ENCODE results near the gene MUC5AC.
"Not testable (repeated sequence)": the region's sequence is repeated elsewhere in the genome, so short reads cannot be mapped to it uniquely, and the experiment has no call there.

Gene MUC5AC

GRCh38 chr11:1162138-1162475 lies 4.4 kb downstream of the MUC5AC start:
- DNase-seq (ENCODE audit: low read depth): no peak

GRCh38 chr11:1162491-1163311 lies 4.9 kb downstream of the MUC5AC start:
- DNase-seq (ENCODE audit: low read depth): no peak

- DNase-seq (ENCODE audit: low read depth): no peak
Measured at GRCh38 chr11:1163321-1163910, 5.7 kb downstream of the MUC5AC start.

GRCh38 chr11:1163911-1164735 lies 6.4 kb downstream of the MUC5AC start:
- DNase-seq (ENCODE audit: low read depth): no peak

GRCh38 chr11:1164779-1165255 lies 7.1 kb downstream of the MUC5AC start:
- DNase-seq (ENCODE audit: low read depth): not testable (repeated sequence)

- DNase-seq (ENCODE audit: low read depth): no peak
Measured at GRCh38 chr11:1165256-1166041, 7.7 kb downstream of the MUC5AC start.

GRCh38 chr11:1167256-1167655 lies 9.5 kb downstream of the MUC5AC start:
- no peak for DNase-seq (ENCODE audit: low read depth)

- DNase-seq (ENCODE audit: low read depth): no peak
Measured at GRCh38 chr11:1167751-1168231, 10.0 kb downstream of the MUC5AC start.

GRCh38 chr11:1168256-1168655 lies 10.5 kb downstream of the MUC5AC start:
- no peak for DNase-seq (ENCODE audit: low read depth)

- no peak for DNase-seq (ENCODE audit: low read depth)
Measured at GRCh38 chr11:1168721-1169161, 11.0 kb downstream of the MUC5AC start.

- no peak for DNase-seq (ENCODE audit: low read depth)
Measured at GRCh38 chr11:1171223-1171984, 13.7 kb downstream of the MUC5AC start.

GRCh38 chr11:1171985-1172728 lies 14.4 kb downstream of the MUC5AC start:
- no peak for DNase-seq (ENCODE audit: low read depth)

GRCh38 chr11:1172729-1173117 lies 15.0 kb downstream of the MUC5AC start:
- no peak for DNase-seq (ENCODE audit: low read depth)

GRCh38 chr11:1173396-1173795 lies 15.6 kb downstream of the MUC5AC start:
- DNase-seq (ENCODE audit: low read depth): not testable (repeated sequence)

GRCh38 chr11:1174441-1175370 lies 17.0 kb downstream of the MUC5AC start:
- no peak for DNase-seq (ENCODE audit: low read depth)

GRCh38 chr11:1175461-1176223 lies 17.9 kb downstream of the MUC5AC start:
- DNase-seq (ENCODE audit: low read depth): no peak

- DNase-seq (ENCODE audit: low read depth): no peak
Measured at GRCh38 chr11:1176224-1177019, 18.7 kb downstream of the MUC5AC start.

All from stimulated activated CD8-positive, alpha-beta memory T cell treated with anti-CD3 and anti-CD28 coated beads, Interleukin-15, amount 100 ng/mL, for 1 hour (primary cell).